ENCODE data around the gene KXD1.

DNA sequence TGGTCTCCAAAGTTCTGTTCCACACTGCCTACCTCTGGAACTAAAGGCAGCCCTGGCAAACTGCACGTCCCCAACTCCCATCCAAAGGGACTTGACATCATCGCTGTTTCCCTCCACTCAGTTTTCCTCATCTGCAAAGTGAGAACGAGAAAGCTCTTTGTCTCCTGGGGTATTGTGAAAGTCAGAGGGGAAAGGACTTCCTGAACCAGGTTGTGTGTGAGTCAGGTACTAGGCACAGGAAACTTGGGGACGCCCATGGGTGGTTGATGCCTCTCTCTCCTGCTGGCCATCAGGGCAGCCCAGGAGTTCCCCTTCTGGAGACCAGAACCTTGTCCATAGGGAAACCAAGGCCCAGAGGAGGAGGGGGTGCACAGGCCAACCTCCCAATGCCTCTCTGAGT is 44.2 kb downstream of the KXD1 start:
- TF ChIP-seq, protein P1, sequence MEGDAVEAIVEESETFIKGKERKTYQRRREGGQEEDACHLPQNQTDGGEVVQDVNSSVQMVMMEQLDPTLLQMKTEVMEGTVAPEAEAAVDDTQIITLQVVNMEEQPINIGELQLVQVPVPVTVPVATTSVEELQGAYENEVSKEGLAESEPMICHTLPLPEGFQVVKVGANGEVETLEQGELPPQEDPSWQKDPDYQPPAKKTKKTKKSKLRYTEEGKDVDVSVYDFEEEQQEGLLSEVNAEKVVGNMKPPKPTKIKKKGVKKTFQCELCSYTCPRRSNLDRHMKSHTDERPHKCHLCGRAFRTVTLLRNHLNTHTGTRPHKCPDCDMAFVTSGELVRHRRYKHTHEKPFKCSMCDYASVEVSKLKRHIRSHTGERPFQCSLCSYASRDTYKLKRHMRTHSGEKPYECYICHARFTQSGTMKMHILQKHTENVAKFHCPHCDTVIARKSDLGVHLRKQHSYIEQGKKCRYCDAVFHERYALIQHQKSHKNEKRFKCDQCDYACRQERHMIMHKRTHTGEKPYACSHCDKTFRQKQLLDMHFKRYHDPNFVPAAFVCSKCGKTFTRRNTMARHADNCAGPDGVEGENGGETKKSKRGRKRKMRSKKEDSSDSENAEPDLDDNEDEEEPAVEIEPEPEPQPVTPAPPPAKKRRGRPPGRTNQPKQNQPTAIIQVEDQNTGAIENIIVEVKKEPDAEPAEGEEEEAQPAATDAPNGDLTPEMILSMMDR (IDR thresholded peaks at IDR 0.05): no peak
- TF ChIP-seq EP300 (IDR thresholded peaks at IDR 0.05): no peak
- TF ChIP-seq POLR2A (IDR thresholded peaks at IDR 0.05; ENCODE audit: low read depth): no peak
- no peak for TF ChIP-seq POLR2AphosphoS5 (IDR thresholded peaks at IDR 0.05)

Measured in esophagus muscularis mucosa (tissue), 4 donors.